Stimulated activated naive CD8-positive, alpha-beta T cell treated with anti-CD3 and anti-CD28 coated beads, Interleukin-15, amount 100 ng/mL, for 72 hours (primary cell): ENCODE data around the gene SHMT2.

Experiments used
- ATAC-seq: fragments of 150-1000 bp; cut with Tn5 transposase; 2 replicates; pipeline ENCODE4 v1.10.0; 2021; ENCODE audit warnings: mild to moderate bottlenecking, moderate library complexity
- DNase-seq, 2 donors: peaks; one replicate each; pipeline ENCODE4 v3.0.0; 2021 to 2022
- H3K27ac Mint-ChIP-seq, 2 donors: one replicate each; pipeline ENCODE4 v1.8.0; 2022; ENCODE audit warnings: mild to moderate bottlenecking in 2 of 2, mixed read lengths in 2 of 2, moderate library complexity in 2 of 2
- H3K27me3 Mint-ChIP-seq: one replicate; pipeline ENCODE4 v1.8.0; 2022; ENCODE audit warnings: mixed read lengths
- H3K4me1 Mint-ChIP-seq: one replicate; pipeline ENCODE4 v1.8.0; 2022; ENCODE audit warnings: mild to moderate bottlenecking, mixed read lengths
- H3K4me3 Mint-ChIP-seq, 2 donors: one replicate each; pipeline ENCODE4 v1.8.0; 2022; ENCODE audit warnings: mild to moderate bottlenecking in 2 of 2, mixed read lengths in 2 of 2, moderate library complexity in 1 of 2
- H3K9me3 Mint-ChIP-seq, 2 donors: one replicate each; pipeline ENCODE4 v1.8.0; 2022; ENCODE audit warnings: mixed read lengths in 2 of 2

Gene SHMT2

GRCh38 chr12:57247041-57247440 lies 17.5 kb downstream of the SHMT2 start:
- ATAC-seq = no peak
- H3K4me1 Mint-ChIP-seq = peaks cover 37% of the 10 kb centered on the region
- H3K4me3 Mint-ChIP-seq = no peak overlapping the region
- DNase-seq = no peak
- peaks cover 28% of the 10 kb centered on the region for H3K27me3 Mint-ChIP-seq
- no peaks in the 10 kb centered on the region for H3K9me3 Mint-ChIP-seq
- H3K27ac Mint-ChIP-seq = no peak overlapping the region

GRCh38 chr12:57248934-57249742 lies 19.6 kb downstream of the SHMT2 start:
- H3K27me3 Mint-ChIP-seq = peaks cover 10% of the 10 kb centered on the region
- DNase-seq (no peak), ATAC-seq (no peak)
- H3K27ac Mint-ChIP-seq = peak overlapping the region; percentile 23 to 35
- H3K4me1 Mint-ChIP-seq = peaks cover 16% of the 10 kb centered on the region
- peak overlapping the region; percentile 10 to 56 for H3K4me3 Mint-ChIP-seq
- no peaks in the 10 kb centered on the region for H3K9me3 Mint-ChIP-seq

- Mint-ChIP-seq H3K27me3 (no peaks in the 10 kb centered on the region), H3K4me3 (no peak overlapping the region), H3K27ac (peak overlapping the region in 1 of 2 donors; percentile 54), H3K9me3 (no peaks in the 10 kb centered on the region), H3K4me1 (peaks cover 13% of the 10 kb centered on the region)
- no peak for ATAC-seq
- no peak for DNase-seq
Measured at GRCh38 chr12:57250541-57250940, 21.0 kb downstream of the SHMT2 start.

- no peaks in the 10 kb centered on the region for H3K9me3 Mint-ChIP-seq
- peak within 1 kb of the TSS in 1 of 2 donors; percentile 54 for H3K27ac Mint-ChIP-seq
- H3K4me3 Mint-ChIP-seq = no peak within 1 kb of the TSS
- H3K4me1 Mint-ChIP-seq = peaks cover 13% of the 10 kb centered on the region
- no peak for ATAC-seq
- DNase-seq = no peak
- no peaks in the 10 kb centered on the region for H3K27me3 Mint-ChIP-seq
Measured at GRCh38 chr12:57250956-57251355, 21.4 kb downstream of the SHMT2 start, which contains the start of gene STAC3. Gene STAC3 (minus strand): TSS chr12:57251187. CDS start chr12:57249636, 1,551 bp downstream.

- H3K27me3 Mint-ChIP-seq = no peaks in the 10 kb centered on the region
- H3K27ac Mint-ChIP-seq = no peak overlapping the region
- no peak for DNase-seq
- no peak overlapping the region for H3K4me3 Mint-ChIP-seq
- peaks cover under 1% of the 10 kb centered on the region for H3K4me1 Mint-ChIP-seq
- no peaks in the 10 kb centered on the region for H3K9me3 Mint-ChIP-seq
- no peak for ATAC-seq
Measured at GRCh38 chr12:57254506-57255280, 25.2 kb downstream of the SHMT2 start.

- no peaks in the 10 kb centered on the region for H3K27me3 Mint-ChIP-seq
- no peaks in the 10 kb centered on the region for H3K4me1 Mint-ChIP-seq
- H3K9me3 Mint-ChIP-seq = no peaks in the 10 kb centered on the region
- H3K4me3 Mint-ChIP-seq = no peak overlapping the region
- ATAC-seq (no peak), DNase-seq (no peak)
- no peak overlapping the region for H3K27ac Mint-ChIP-seq
Measured at GRCh38 chr12:57255916-57256315, 26.4 kb downstream of the SHMT2 start.

GRCh38 chr12:57258977-57259970 lies 29.8 kb downstream of the SHMT2 start:
- no peaks in the 10 kb centered on the region for H3K4me1 Mint-ChIP-seq
- H3K27me3 Mint-ChIP-seq = no peaks in the 10 kb centered on the region
- H3K27ac Mint-ChIP-seq = no peak overlapping the region
- DNase-seq (no peak), ATAC-seq (no peak)
- no peak overlapping the region for H3K4me3 Mint-ChIP-seq
- H3K9me3 Mint-ChIP-seq = no peaks in the 10 kb centered on the region

- H3K27ac Mint-ChIP-seq = no peak overlapping the region
- no peak overlapping the region for H3K4me3 Mint-ChIP-seq
- H3K4me1 Mint-ChIP-seq = no peaks in the 10 kb centered on the region
- DNase-seq (no peak), ATAC-seq (no peak)
- H3K27me3 Mint-ChIP-seq = no peaks in the 10 kb centered on the region
- no peaks in the 10 kb centered on the region for H3K9me3 Mint-ChIP-seq
Measured at GRCh38 chr12:57260366-57260765, 30.9 kb downstream of the SHMT2 start.

- Mint-ChIP-seq H3K9me3 (no peaks in the 10 kb centered on the region), H3K27me3 (no peaks in the 10 kb centered on the region), H3K4me1 (no peaks in the 10 kb centered on the region), H3K27ac (peak overlapping the region in 1 of 2 donors; percentile 15), H3K4me3 (no peak overlapping the region)
- ATAC-seq (no peak), DNase-seq (no peak)
Measured at GRCh38 chr12:57261428-57261865, 31.9 kb downstream of the SHMT2 start.

- no peaks in the 10 kb centered on the region for H3K4me1 Mint-ChIP-seq
- no peaks in the 10 kb centered on the region for H3K27me3 Mint-ChIP-seq
- H3K4me3 Mint-ChIP-seq = no peak overlapping the region
- ATAC-seq (no peak), DNase-seq (no peak)
- no peak overlapping the region for H3K27ac Mint-ChIP-seq
- no peaks in the 10 kb centered on the region for H3K9me3 Mint-ChIP-seq
Measured at GRCh38 chr12:57262126-57262822, 32.8 kb downstream of the SHMT2 start.

- no peak for DNase-seq
- no peak overlapping the region for H3K4me3 Mint-ChIP-seq
- no peak overlapping the region for H3K27ac Mint-ChIP-seq
- no peaks in the 10 kb centered on the region for H3K9me3 Mint-ChIP-seq
- no peak for ATAC-seq
- no peaks in the 10 kb centered on the region for H3K27me3 Mint-ChIP-seq
- H3K4me1 Mint-ChIP-seq = peaks cover 2% of the 10 kb centered on the region
Measured at GRCh38 chr12:57263096-57263495, 33.6 kb downstream of the SHMT2 start.

GRCh38 chr12:57266681-57267080 lies 37.2 kb downstream of the SHMT2 start:
- Mint-ChIP-seq H3K4me1 (peaks cover 8% of the 10 kb centered on the region), H3K27ac (no peak overlapping the region), H3K9me3 (no peaks in the 10 kb centered on the region), H3K27me3 (no peaks in the 10 kb centered on the region), H3K4me3 (no peak overlapping the region)
- no peak for ATAC-seq
- no peak for DNase-seq

- Mint-ChIP-seq H3K4me3 (no peak overlapping the region), H3K27ac (peak overlapping the region; percentile 4 to 79), H3K27me3 (no peaks in the 10 kb centered on the region), H3K4me1 (peaks cover 8% of the 10 kb centered on the region), H3K9me3 (no peaks in the 10 kb centered on the region)
- DNase-seq (no peak), ATAC-seq (peak; percentile 76)
Measured at GRCh38 chr12:57268264-57268663, 38.8 kb downstream of the SHMT2 start.

GRCh38 chr12:57270966-57271470 lies 41.5 kb downstream of the SHMT2 start:
- Mint-ChIP-seq H3K4me1 (peaks cover 8% of the 10 kb centered on the region), H3K9me3 (no peaks in the 10 kb centered on the region), H3K27me3 (no peaks in the 10 kb centered on the region), H3K4me3 (no peak overlapping the region), H3K27ac (no peak overlapping the region)
- ATAC-seq = no peak
- no peak for DNase-seq
